AG09309 (cell line): Measurements from ENCODE around the gene LIPK.
"Not testable (repeated sequence)": the region's sequence is repeated elsewhere in the genome, so short reads cannot be mapped to it uniquely, and the experiment has no call there.

Experiments used
- DNase-seq: peaks from one replicate; pipeline ENCODE4 v3.0.0-alpha.2; 2010; ENCODE audit warnings: low read depth
- H3K4me3 ChIP-seq: 2 replicates; pipeline ENCODE4 v1.5.1; 2011; ENCODE audit warnings: mild to moderate bottlenecking, low read depth, low read length, moderate library complexity; ENCODE audit not compliant: control insufficient read depth
- TF ChIP-seq, protein P1 (sequence below): IDR thresholded peaks from 2 replicates; pipeline ENCODE4 v1.5.1; 2011; ENCODE audit warnings: mild to moderate bottlenecking, low read depth, low read length, inconsistent platforms; ENCODE audit not compliant: insufficient read depth, control insufficient read depth; ENCODE audit errors: missing control alignments

LIPK gene, protein sequence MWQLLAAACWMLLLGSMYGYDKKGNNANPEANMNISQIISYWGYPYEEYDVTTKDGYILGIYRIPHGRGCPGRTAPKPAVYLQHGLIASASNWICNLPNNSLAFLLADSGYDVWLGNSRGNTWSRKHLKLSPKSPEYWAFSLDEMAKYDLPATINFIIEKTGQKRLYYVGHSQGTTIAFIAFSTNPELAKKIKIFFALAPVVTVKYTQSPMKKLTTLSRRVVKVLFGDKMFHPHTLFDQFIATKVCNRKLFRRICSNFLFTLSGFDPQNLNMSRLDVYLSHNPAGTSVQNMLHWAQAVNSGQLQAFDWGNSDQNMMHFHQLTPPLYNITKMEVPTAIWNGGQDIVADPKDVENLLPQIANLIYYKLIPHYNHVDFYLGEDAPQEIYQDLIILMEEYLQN

DNA sequence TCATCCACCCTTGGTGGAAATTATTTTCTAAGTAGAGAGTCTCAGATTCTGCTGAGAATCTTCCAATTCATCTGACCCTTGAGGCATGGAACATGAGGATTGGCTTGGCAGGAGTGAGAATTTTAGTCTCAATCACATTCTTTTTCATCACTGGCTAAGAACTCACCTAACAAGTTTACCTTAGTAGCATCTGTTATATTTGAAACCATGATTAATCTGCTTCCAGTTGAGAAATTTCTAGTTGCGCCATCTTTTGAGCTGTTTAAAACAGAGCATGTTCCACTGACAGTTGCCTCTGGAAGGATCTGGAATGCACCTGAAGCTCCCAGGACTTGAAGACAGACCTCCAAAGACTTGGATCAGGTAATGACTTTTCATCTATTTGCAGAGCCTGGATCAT lies at the start of gene LIPK:
Gene LIPK, plus strand, starts transcription at position 292 of the 400 bp plus-strand sequence. CDS start 18,295 bp downstream, outside the sequence.
- TF ChIP-seq, protein P1, sequence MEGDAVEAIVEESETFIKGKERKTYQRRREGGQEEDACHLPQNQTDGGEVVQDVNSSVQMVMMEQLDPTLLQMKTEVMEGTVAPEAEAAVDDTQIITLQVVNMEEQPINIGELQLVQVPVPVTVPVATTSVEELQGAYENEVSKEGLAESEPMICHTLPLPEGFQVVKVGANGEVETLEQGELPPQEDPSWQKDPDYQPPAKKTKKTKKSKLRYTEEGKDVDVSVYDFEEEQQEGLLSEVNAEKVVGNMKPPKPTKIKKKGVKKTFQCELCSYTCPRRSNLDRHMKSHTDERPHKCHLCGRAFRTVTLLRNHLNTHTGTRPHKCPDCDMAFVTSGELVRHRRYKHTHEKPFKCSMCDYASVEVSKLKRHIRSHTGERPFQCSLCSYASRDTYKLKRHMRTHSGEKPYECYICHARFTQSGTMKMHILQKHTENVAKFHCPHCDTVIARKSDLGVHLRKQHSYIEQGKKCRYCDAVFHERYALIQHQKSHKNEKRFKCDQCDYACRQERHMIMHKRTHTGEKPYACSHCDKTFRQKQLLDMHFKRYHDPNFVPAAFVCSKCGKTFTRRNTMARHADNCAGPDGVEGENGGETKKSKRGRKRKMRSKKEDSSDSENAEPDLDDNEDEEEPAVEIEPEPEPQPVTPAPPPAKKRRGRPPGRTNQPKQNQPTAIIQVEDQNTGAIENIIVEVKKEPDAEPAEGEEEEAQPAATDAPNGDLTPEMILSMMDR = no peak
- no peak for DNase-seq
- no peak within 1 kb of the TSS for H3K4me3 ChIP-seq

DNA sequence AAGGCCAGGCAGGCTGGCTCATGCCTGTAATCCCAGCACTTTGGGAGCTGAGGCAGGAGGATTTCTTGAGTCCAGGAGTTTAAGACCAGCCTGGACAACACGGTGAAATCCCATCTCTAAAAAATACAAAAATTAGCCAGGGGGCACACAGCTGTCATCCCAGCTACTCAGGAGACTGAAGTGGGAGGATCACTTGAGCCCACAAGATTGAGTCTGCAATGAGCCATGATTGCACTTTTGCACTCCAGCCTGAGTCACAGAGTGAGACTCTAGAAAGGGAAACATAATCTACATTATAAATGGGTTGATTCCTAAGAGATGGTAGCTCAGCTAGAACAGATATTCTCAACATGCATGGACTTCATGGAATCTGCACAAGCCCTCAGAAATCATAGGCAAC lies 48.1 kb upstream of the LIPK start:
- TF ChIP-seq, protein P1 = no peak
- no peak for DNase-seq

DNA sequence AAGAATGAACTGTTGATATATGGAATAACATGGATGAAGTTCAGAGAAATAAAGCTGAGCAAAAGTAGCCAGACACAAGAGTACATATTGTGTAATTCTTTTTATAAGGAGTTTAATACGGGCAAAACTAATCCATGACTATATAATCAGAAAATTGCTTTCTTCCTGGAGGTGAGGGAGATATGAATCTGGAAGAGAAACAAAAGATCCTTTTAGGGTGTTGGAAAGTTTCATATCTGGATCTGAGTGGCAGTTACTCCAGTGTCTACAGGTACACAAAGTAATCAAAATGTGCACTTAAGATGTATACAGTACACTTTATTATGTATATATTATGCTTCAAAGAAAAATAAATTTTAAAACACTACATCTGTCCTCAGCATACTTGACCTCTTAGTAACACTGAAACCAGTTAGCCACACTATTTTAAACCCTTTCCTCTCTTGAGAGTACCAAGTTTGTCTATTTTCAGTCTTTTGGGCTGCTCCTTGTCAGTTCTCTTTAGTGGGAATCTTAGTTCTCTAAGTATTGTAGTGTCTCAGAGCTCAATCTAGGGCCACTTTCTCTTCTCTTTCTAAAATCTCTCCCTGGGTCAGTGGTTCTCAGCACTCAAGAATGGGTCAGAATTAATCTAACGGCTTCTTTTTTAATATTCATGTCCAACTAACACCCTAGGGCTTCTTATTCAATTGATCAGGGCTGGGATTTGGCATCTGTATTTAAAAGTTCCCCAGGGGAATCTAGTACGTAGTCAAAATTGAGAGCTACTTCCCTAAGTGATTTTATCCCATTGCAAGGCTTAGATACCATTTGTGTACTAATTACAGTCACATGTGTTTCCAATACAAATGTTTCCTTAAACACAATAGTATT lies 46.1 kb upstream of the LIPK start:
- DNase-seq = no peak
- TF ChIP-seq, protein P1 = no peak
- H3K4me3 ChIP-seq = no peak overlapping the region

More for the DNA sequence above, 48.1 kb upstream of the LIPK start:
- H3K4me3 ChIP-seq = no peak overlapping the region

DNA sequence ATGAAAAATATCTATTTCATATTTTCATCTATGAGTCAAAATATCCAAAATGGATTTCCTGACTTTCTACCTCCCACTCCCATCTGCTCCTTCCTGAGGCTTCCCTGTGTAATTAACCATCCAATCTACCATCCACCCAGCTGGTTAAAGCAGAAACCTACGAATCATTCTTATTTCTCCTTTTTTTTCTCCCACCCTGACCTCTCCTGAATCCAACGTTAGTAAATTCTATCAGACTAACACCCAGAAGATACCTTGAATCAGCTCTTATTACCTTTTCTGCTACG lies 45.5 kb upstream of the LIPK start:
- no peak overlapping the region for H3K4me3 ChIP-seq
- DNase-seq = no peak
- TF ChIP-seq, protein P1 = no peak

DNA sequence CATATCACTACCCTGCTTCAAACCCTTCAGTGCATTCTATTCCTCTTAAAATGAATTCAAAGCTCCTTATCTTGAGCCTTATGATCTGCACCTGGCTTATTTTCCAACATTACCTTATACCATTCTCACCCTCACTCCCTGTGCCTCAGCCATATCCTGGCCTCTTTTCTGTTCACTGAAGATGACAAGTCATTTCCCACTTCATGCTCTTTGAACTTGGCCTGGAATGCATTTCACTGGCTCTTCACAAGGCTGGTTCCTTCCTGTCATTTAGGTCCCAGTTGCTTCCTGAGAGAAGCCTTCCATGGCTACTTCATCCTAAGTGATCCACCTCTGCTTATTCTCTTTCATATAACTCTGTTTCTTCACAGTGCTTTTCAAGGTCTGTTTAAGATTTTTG lies 45.0 kb upstream of the LIPK start:
- no peak overlapping the region for H3K4me3 ChIP-seq
- TF ChIP-seq, protein P1 = no peak
- no peak for DNase-seq

DNA sequence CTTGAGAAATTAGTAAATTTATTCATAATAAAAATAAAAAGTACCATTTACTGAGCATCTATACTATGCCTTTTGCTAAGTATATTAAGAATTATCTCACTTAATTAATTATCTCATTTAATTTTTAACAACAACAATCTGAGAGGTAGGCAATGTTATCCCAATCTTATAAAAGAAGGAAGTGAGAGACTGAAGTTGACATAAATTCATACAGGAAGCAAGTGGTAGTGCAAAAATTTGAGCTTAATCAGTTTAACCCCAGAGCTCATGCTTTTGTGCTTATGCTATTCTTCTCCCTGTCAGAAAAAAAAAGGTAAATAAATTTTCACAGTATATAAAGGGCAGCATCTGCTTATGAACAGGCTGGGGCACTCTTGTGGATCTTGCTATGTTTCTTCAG lies 44.5 kb upstream of the LIPK start:
- no peak overlapping the region for H3K4me3 ChIP-seq
- DNase-seq = no peak
- TF ChIP-seq, protein P1 = no peak

DNA sequence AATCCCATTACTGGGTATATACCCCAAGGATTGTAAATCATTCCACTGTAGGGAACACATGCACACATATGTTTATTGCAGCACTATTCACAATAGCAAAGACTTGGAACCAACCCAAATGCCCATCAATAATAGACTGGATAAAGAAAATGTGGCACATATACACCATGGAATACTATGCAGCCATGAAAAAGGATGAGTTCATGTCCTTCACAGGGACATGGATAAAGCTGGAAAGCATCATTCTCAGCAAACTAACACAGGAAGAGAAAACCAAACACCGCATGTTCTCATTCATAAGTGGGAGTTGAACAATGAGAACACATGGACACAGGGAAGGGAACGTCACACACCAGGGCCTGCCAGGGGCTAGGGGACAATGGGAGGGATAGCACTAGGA lies 42.9 kb upstream of the LIPK start:
- not testable (repeated sequence) for DNase-seq, H3K4me3 ChIP-seq
